Ureter (tissue), 1 donor: ENCODE measurements around the gene CHST11. TPM values are rescaled to one million over a fixed set of nuclear protein-coding genes. Genes with fewer than 3 reads are reported as not detected.
"Not testable (repeated sequence)": the region's sequence is repeated elsewhere in the genome, so short reads cannot be mapped to it uniquely, and the experiment has no call there.

ENCODE experiments used
- DNase-seq: peaks from one replicate; pipeline ENCODE4 v3.0.0-alpha.2; 2020; ENCODE audit warnings: low spot score
- total RNA-seq: library from RNA; stranded (reverse); gene quantifications from one replicate; pipeline ENCODE4 v1.2.4, GENCODE V29; 2023
- donor health status: DM: yes; HTN: yes; CAD: no.

CHST11 gene
- total RNA-seq, 1 donor from 2014 or later: 10.8 TPM

DNA sequence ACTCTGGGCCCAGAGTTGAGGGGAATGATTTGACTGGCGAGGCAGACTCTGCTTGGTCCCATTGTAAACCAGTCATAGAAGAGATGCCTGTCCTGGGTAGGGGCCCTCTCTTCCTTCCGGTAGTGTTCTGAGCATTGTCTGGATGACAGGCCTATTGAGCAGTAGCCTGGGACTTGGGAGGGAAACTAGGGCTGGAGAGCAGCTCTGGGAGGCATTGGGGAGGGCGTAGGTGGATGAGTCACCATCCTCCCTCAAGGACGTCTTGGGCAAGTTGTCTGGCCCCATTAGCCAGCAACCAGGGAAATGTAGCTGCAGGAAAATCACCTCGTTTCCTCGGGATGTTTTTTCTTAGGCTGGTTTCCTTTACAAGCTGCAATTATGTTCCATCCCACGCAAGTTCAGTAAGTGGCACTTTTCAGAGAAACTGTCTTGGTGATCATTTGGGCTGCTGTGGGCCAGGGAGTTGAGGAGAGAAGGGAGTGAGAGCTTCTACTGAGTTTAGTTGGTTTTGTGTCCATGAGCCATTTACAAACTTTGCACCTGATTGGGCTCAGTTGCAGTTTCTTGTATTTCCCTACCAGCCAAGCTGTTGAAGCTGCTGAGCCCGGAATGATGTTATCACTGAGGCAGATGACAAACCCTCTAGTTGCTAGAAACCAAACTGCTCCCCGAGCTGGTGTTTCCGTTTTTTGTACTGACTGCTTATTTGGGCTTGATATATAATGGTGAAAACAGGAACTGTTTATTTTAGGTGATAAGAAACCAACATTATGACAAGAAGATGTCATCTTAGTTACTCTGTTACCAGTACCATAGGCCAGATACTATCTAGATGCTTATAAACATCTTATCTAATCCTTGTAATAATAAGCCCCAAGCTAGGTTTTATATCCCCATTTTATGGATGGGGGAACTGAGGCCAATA lies 147.6 kb downstream of the CHST11 start:
- DNase-seq: peak; percentile 66

GRCh38 chr12:104604995-104605675 lies 148.4 kb downstream of the CHST11 start:
- DNase-seq: no peak

- peak; percentile 65 for DNase-seq
Observed at GRCh38 chr12:104605685-104606084, 148.9 kb downstream of the CHST11 start.

DNA sequence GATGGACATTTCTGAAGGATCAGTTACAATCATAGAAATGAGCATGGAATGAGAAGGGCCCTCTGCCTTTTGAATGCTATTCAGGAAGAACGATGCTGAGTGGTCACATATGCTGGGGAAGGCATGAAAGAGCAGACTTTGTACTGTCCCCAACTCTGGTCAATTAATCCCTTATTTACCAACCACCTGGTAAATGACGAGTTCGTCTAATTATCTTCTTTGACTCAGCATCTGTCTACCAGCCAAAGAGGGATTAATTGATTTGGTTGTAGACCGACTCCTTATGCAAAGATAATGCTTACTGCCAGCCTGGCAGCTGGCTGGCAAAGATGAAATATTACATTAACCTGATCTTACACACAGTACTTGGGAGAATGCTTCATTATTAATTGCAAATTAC lies 152.2 kb downstream of the CHST11 start:
- DNase-seq: no peak

GRCh38 chr12:104609445-104609844 lies 152.7 kb downstream of the CHST11 start:
- no peak for DNase-seq

DNA sequence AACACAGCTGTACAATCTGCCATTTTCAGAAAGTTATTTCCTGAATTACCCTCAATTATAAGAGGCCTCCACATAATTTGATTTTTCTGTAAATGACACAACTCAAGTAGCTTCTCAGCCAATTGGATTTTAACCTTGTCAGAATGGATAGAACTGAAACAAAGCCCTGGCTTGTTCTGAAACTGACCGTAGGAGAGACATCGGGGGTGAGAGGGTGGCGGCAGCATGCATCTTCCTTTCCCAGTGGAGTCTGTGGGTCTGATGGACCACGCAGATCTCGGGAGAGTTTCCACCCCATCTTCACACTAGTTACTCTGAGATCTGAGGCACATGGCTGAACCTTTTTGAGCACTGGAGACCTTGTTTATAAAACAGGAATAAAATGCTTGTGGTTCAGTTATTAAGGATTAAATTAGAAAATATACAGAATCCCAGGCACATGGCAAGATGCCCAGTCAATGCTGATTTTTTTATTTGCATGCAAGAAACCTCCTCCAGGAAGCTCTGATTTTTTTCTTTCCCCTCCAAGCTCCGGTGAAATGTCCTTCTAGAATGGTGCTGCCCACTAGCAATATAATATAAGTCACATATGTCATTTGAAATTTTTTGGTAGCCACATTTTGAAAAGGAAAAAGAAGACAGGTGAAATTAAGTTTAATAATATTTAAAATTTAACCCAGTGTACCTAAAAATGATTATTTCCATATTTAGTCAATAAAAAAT lies 153.9 kb downstream of the CHST11 start:
- DNase-seq: no peak

GRCh38 chr12:104611671-104612070 lies 154.9 kb downstream of the CHST11 start:
- no peak for DNase-seq

- not testable (repeated sequence) for DNase-seq
Observed at GRCh38 chr12:104613372-104613771, 156.6 kb downstream of the CHST11 start.

- no peak for DNase-seq
Observed at GRCh38 chr12:104615048-104615561, 158.4 kb downstream of the CHST11 start.

GRCh38 chr12:104618691-104619090 lies 161.9 kb downstream of the CHST11 start:
- no peak for DNase-seq

- no peak for DNase-seq
Observed at GRCh38 chr12:104619305-104619704, 162.6 kb downstream of the CHST11 start.

- DNase-seq: no peak
Observed at GRCh38 chr12:104620837-104621531, 164.2 kb downstream of the CHST11 start.

DNA sequence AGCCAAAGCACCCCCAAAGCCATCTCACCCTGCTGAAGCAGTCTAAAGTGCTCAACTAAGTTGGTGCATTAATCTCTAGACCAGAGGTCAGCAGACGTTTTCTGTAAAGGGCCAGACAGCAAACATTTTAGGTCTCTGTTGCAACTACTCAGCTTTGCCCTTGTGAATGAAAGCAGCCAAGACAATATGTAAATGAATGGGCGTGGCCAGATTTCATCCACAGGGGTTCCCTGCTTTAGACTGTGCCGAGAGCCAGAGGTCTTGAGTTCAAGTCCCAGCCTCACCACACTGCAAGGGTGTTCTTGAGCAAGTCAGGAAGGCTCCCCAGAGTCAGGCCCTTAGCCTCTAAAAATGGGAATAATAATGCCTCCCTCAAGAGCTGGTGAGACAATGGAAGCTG lies 166.2 kb downstream of the CHST11 start:
- DNase-seq: no peak

DNA sequence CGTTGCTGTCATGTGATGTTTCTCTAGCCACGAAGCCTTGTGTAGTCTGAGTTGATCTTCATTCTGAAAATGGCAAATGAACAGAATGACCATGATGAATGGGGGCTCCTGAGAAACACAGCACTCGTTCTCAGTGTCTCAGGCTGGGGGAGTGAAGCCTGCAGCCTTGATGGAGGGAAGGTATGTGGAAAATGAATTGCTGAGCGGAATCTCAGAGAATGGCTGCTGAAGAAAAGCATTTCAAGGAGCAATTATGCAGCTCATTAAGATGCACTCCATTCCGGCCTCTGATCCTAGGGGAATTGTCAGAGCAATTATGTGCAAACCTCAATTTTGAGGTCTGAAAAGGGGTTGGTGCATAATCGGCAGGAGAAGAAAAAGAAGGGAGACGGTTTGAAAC lies 167.1 kb downstream of the CHST11 start:
- no peak for DNase-seq

GRCh38 chr12:104624529-104624928 lies 167.8 kb downstream of the CHST11 start:
- DNase-seq: no peak

DNA sequence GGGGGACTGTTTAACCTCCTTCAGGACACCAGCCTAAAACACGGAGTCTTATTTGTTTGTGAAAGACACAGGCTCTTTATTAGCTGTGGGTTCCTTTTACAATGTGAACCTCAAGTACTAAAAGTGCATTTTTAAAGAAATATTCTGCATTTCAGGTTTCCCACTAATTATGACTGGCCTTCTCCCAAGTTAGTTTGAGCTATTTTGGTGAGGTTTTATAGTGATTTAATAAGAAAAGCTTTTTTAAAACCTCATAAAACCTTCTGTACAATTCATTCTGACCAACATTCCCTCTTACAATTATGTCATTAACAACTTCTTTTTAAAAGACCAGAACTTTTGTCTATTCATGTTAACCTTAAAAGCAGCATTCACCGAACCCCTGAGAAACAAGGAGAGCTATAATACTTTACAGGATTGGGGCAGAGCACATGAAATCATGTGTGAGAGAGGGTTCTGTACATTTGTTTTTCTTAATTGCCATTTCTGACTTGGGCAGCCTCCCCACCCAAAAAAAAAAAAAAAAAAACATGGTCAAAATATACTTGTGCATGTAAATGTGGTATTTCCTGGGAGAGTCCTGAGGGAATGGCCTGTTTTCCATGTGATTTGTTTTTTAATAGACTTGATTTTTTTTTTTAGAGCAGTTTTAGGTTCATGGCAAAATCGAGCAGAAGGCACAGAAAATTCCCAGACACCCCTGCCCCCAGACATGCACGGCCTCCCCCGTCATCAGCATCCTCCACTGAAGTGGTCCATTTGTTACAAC lies 169.5 kb downstream of the CHST11 start:
- DNase-seq: no peak

DNA sequence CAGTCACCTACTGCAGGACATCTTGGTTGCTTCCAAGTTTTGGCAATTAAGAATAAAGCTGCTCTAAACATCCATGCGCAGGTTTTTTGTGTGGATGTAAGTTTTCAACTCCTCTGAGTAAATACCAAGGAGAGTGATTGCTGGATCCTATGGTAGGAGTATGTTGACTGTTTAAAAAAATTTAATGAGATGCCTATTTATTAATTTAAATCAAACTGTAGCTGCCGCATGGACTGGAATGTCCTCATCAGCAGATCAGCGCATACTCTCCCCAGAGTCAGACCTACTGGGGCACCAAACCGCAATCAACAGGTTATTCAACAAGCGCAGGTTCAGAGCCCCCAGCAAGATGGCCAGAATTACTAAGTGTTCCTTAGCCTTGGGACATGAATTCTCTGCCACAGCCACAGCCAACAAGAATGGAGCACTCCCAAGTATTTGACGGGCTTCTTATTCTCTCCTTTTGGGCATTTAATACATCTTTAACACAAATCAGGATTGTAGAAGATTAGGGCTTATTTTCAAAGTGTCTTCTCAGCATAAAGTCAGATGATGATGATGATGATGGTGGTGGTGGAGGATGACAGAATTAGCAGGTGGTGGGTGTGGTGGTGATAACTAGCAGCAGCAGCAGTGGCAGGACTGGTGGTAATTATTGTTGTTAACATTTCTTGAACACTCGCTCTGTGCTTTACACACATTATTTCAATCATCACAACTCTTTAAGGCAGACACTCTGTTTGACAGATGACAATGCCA lies 170.7 kb downstream of the CHST11 start:
- no peak for DNase-seq

GRCh38 chr12:104627990-104628830 lies 171.5 kb downstream of the CHST11 start:
- no peak for DNase-seq

DNA sequence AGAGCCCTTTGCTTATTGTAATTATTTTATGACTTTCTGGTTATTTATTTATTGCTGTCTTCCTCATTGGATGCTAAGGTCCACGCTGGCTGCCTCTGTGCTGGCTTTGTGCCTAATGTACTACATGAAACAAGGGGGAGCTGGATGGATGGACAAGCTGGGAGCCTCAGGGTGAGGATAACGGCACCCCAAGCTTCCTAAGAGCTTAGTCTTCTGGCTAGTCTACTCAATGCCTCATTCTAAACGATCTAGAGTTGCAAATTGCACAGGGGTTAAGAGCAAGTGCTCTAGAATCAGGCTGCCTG lies 172.0 kb downstream of the CHST11 start:
- DNase-seq: no peak
